ENCODE results near the gene SMARCA2.
A peak's percentile ranks its signal among the peaks of the same experiment; 100 is the strongest.

SMARCA2 gene

GRCh38 chr9:2228132-2228531, 213.0 kb downstream of the SMARCA2 start:
- H3K4me3 ChIP-seq (ENCODE audit: low read depth, low read length) = no peak overlapping the region
- TF ChIP-seq, protein P1, sequence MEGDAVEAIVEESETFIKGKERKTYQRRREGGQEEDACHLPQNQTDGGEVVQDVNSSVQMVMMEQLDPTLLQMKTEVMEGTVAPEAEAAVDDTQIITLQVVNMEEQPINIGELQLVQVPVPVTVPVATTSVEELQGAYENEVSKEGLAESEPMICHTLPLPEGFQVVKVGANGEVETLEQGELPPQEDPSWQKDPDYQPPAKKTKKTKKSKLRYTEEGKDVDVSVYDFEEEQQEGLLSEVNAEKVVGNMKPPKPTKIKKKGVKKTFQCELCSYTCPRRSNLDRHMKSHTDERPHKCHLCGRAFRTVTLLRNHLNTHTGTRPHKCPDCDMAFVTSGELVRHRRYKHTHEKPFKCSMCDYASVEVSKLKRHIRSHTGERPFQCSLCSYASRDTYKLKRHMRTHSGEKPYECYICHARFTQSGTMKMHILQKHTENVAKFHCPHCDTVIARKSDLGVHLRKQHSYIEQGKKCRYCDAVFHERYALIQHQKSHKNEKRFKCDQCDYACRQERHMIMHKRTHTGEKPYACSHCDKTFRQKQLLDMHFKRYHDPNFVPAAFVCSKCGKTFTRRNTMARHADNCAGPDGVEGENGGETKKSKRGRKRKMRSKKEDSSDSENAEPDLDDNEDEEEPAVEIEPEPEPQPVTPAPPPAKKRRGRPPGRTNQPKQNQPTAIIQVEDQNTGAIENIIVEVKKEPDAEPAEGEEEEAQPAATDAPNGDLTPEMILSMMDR (IDR thresholded peaks at IDR 0.05; ENCODE audit: borderline replicate concordance, insufficient read depth, low read depth, low read length) = peak; percentile 35; the same call in 1 of the 2 replicates

DNA sequence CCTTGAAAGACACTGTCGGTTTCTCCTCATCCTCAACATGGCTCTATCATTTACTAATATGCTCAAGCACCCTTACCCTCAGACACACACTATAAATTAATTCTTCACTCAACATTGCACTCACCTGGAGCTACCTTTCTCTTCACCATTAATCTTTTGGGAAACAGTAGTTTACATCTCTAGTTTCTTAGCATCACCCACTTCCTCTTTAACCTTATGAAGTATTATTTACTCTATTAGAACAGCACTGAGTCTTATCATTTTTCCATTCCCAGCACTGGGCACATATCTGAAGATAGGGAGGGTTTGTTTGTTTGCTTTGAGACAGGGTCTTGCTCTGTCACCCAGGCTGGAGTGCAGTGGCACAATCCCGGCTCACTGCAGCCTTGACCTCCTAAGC, 213.5 kb downstream of the SMARCA2 start:
- TF ChIP-seq, protein P1 (IDR thresholded peaks at IDR 0.05; ENCODE audit: borderline replicate concordance, insufficient read depth, low read depth, low read length) = no peak
- H3K4me3 ChIP-seq (ENCODE audit: low read depth, low read length) = no peak overlapping the region

DNA sequence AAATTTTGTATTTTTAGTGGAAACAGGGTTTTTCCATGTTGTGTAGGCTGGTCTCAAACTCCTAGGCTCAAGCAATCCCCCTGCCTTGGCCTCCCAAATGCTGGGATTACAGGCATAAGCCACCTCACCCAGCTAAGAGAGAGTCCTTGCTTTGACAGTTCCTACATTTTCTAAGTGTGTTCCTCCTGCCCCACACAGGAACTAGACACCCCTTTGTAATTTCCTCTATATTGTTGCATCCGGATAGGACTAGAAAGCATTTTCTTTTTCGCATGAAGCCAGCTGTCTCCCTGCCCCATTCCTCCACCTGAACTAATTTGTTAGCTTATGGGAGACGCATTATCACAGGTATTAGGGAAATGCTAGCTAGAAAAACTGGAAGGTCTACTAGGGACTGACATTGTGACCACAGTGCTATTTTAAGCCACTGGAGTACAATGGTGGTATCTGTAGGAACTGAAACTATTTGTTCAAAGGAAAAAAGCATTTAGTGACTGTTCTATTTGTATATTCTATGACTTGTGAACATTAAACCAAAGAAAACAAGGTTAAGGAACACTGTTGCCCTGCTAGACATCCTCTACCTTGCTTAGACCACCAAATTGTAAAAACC, 214.1 kb downstream of the SMARCA2 start:
- TF ChIP-seq, protein P1 (IDR thresholded peaks at IDR 0.05; ENCODE audit: borderline replicate concordance, insufficient read depth, low read depth, low read length) = no peak
- H3K4me3 ChIP-seq (ENCODE audit: low read depth, low read length) = no peak overlapping the region

DNA sequence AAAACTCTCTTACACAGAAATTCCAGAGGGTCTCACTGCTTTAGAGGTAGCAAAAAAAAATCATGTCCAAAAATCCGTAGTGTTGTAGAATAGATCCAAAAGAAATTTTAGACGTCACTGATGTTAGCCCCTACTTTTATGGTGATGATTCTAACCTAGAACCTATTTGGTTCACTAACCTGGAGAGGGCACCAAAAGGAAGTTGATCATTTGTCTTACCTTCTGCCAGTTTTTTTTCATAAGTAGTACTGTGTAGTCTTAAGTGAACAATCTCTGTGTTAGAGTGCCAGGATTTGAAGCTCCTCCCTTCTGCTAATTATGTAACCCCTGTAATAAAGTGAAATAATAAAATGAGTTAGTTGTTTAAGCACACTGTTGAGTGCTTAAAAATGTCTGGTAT, 215.2 kb downstream of the SMARCA2 start:
- no peak overlapping the region for H3K4me3 ChIP-seq (ENCODE audit: low read depth, low read length)
- TF ChIP-seq, protein P1 (IDR thresholded peaks at IDR 0.05; ENCODE audit: borderline replicate concordance, insufficient read depth, low read depth, low read length) = no peak

DNA sequence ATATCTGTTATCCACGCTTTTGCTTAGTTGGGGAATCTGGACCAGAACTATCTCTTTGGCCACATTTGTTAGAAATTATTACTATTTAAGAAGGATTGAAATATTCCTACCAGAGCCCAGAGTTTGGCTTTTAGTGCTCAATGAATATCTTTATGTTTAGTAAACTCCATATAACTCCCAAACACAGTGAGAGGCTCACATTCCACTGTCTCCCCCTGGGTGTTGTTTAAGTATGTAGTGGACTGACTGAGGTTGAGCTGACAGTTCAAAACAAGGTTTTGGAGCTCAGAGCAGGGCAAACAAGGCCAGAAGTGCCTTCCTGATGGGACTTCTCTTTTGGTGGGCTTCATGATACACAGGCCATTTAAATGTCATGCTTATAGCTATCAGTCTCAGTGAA, 216.0 kb downstream of the SMARCA2 start:
- TF ChIP-seq, protein P1 (IDR thresholded peaks at IDR 0.05; ENCODE audit: borderline replicate concordance, insufficient read depth, low read depth, low read length) = no peak
- H3K4me3 ChIP-seq (ENCODE audit: low read depth, low read length) = no peak overlapping the region

GRCh38 chr9:2231829-2232228, 216.7 kb downstream of the SMARCA2 start:
- TF ChIP-seq, protein P1 (IDR thresholded peaks at IDR 0.05; ENCODE audit: borderline replicate concordance, insufficient read depth, low read depth, low read length) = no peak
- H3K4me3 ChIP-seq (ENCODE audit: low read depth, low read length) = no peak overlapping the region

DNA sequence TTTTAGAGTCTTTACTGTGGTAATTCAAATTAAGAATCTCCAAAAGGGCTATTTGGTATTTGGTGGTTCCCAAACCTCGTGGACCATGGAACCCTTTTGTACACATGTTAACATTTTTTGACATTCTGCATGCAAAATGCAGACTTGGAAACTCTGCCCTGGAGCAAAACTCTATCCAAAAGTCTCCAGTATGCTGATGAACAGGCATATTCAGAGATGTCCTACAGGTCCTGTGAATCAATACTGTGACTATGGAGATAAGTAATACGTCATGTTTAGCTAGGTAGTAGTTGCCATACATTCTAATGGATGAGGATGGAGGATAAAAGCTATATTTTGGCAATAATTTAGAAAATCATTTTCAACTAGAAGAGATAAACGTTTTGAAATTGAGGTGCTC, 218.1 kb downstream of the SMARCA2 start:
- no peak overlapping the region for H3K4me3 ChIP-seq (ENCODE audit: low read depth, low read length)
- TF ChIP-seq, protein P1 (IDR thresholded peaks at IDR 0.05; ENCODE audit: borderline replicate concordance, insufficient read depth, low read depth, low read length) = no peak
